ENCODE data around the gene IVNS1ABP.

Gene IVNS1ABP

DNA sequence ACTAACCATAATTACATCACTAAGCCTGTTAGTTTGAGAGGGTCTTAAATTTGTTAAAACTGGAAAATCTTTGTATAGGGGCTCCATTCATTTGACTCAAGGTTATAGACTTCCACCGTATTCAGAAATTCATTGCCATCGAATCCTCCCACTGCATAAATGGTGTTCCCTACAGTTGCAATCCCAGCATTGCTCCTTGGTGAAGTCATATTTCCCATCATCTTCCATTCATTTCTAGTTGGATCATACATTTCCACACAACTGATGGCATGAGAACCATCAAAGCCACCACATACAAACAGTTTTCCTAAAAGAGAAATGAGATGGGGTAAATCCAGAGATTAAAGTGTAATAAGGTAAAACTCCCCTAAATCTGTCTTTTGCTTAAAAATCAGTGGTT is 19.1 kb downstream of the IVNS1ABP start:
- no peak overlapping the region for H3K4me3 ChIP-seq (IDR thresholded peaks at IDR 0.05; ENCODE audit: insufficient read depth, low read depth, low read length)
- TF ChIP-seq, protein P1, sequence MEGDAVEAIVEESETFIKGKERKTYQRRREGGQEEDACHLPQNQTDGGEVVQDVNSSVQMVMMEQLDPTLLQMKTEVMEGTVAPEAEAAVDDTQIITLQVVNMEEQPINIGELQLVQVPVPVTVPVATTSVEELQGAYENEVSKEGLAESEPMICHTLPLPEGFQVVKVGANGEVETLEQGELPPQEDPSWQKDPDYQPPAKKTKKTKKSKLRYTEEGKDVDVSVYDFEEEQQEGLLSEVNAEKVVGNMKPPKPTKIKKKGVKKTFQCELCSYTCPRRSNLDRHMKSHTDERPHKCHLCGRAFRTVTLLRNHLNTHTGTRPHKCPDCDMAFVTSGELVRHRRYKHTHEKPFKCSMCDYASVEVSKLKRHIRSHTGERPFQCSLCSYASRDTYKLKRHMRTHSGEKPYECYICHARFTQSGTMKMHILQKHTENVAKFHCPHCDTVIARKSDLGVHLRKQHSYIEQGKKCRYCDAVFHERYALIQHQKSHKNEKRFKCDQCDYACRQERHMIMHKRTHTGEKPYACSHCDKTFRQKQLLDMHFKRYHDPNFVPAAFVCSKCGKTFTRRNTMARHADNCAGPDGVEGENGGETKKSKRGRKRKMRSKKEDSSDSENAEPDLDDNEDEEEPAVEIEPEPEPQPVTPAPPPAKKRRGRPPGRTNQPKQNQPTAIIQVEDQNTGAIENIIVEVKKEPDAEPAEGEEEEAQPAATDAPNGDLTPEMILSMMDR (conservative IDR thresholded peaks at IDR 0.05; ENCODE audit: low read depth, low read length) = no peak
- H3K36me3 ChIP-seq (ENCODE audit: insufficient read depth) = peaks cover 29% of the 10 kb centered on the region; the same call in 1 of the 2 replicates
- H3K9ac ChIP-seq = no peak overlapping the region
- H3K4me1 ChIP-seq (ENCODE audit: low read depth, poor library complexity, severe bottlenecking) = no peaks in the 10 kb centered on the region
- H3K4me2 ChIP-seq = no peak overlapping the region
- no peaks in the 10 kb centered on the region for H3K27me3 ChIP-seq (ENCODE audit: insufficient read depth, low read depth)
- no peak overlapping the region for H2AFZ ChIP-seq (ENCODE audit: low read depth)
- no peaks in the 10 kb centered on the region for H3K79me2 ChIP-seq (ENCODE audit: insufficient read depth, low read depth)
- H4K20me1 ChIP-seq (ENCODE audit: insufficient read depth) = no peaks in the 10 kb centered on the region
- H3K27ac ChIP-seq = no peak overlapping the region

DNA sequence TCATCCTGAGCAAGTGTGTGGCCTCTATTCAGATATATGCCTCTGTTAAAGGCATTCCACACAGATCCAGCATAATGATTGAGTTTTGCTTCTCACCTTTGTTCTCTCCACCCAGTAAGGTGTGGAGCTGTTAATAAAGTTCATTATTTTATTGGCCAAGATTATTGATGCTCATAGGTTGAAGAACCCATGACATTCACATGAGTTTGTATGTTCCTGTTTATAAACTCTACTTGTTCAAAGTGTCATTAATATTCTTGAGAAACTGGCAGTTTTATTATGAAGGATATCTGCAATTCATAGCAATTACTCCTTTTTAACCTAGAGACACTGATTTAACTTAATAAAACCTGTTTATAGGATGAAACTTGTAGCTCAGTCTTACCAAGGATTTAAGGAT is 22.0 kb downstream of the IVNS1ABP start:
- H3K27me3 ChIP-seq (ENCODE audit: insufficient read depth, low read depth) = no peaks in the 10 kb centered on the region
- no peaks in the 10 kb centered on the region for H3K79me2 ChIP-seq (ENCODE audit: insufficient read depth, low read depth)
- no peak overlapping the region for H3K9ac ChIP-seq
- no peaks in the 10 kb centered on the region for H4K20me1 ChIP-seq (ENCODE audit: insufficient read depth)
- TF ChIP-seq, protein P1 (conservative IDR thresholded peaks at IDR 0.05; ENCODE audit: low read depth, low read length) = no peak
- no peak overlapping the region for H3K27ac ChIP-seq
- no peak overlapping the region for H3K4me3 ChIP-seq (IDR thresholded peaks at IDR 0.05; ENCODE audit: insufficient read depth, low read depth, low read length)
- no peak overlapping the region for H3K4me2 ChIP-seq
- H2AFZ ChIP-seq (ENCODE audit: low read depth) = no peak overlapping the region
- peaks cover 14% of the 10 kb centered on the region; the same call in 1 of the 2 replicates for H3K36me3 ChIP-seq (ENCODE audit: insufficient read depth)
- no peaks in the 10 kb centered on the region for H3K4me1 ChIP-seq (ENCODE audit: low read depth, poor library complexity, severe bottlenecking)

DNA sequence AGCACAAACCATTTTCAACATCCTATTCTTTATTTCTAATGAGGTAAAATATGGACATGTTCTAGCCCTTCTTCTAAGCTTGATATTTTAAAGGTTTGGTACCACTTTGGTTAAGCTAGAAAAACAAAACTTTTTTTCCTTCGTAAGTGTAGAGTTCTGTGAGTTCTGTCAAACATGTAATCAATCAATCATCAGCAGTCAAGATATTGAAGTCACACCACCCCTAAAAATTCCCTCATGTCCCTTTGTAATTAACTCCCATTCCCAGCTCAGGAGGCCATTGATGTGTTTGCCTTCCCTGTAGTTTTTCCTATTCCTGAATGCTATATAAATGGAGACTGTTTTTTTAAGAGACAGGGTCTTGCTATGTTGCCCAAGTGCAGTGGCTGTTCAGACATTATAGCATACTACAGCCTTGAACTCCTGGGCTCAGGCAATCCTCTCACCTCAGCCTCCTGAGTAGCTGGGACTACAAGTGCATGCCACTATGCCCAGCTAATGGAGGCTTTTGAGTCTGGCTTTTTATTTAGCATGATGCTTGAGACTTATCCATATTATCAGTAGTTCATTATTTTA is 23.0 kb downstream of the IVNS1ABP start:
- no peaks in the 10 kb centered on the region for H3K27me3 ChIP-seq (ENCODE audit: insufficient read depth, low read depth)
- H3K4me2 ChIP-seq = no peak overlapping the region
- no peaks in the 10 kb centered on the region for H3K79me2 ChIP-seq (ENCODE audit: insufficient read depth, low read depth)
- H4K20me1 ChIP-seq (ENCODE audit: insufficient read depth) = no peaks in the 10 kb centered on the region
- TF ChIP-seq, protein P1 (conservative IDR thresholded peaks at IDR 0.05; ENCODE audit: low read depth, low read length) = no peak
- H3K4me1 ChIP-seq (ENCODE audit: low read depth, poor library complexity, severe bottlenecking) = peaks cover 7% of the 10 kb centered on the region
- H3K9ac ChIP-seq = no peak overlapping the region
- peaks cover 7% of the 10 kb centered on the region; the same call in 1 of the 2 replicates for H3K36me3 ChIP-seq (ENCODE audit: insufficient read depth)
- H2AFZ ChIP-seq (ENCODE audit: low read depth) = no peak overlapping the region
- no peak overlapping the region for H3K27ac ChIP-seq
- H3K4me3 ChIP-seq (IDR thresholded peaks at IDR 0.05; ENCODE audit: insufficient read depth, low read depth, low read length) = no peak overlapping the region

DNA sequence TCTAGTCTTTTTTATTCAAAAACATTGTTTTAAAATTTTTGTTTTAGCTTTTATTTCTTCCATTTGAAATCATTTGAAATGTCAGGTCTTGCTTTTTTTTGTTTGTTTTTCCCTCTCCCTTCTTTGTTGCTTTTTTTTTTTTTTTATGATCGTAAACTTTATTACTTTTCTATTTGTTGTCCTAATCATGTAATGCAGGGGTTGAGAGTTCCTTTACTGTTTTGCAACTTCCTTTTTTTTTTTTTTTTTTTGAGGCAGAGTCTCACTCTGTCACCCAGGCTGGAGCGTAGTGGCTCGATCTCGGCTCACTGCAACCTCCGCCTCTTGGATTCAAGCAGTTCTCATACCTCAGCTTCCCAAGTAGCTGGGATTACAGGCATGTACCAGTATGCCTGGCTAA is 24.8 kb downstream of the IVNS1ABP start:
- Histone ChIP-seq H3K4me2 (no peak overlapping the region), H3K27ac (no peak overlapping the region), H3K36me3 (ENCODE audit: insufficient read depth) (no peaks in the 10 kb centered on the region; the same call in 1 of the 2 replicates), H3K27me3 (ENCODE audit: insufficient read depth, low read depth) (no peaks in the 10 kb centered on the region), H2AFZ (ENCODE audit: low read depth) (no peak overlapping the region), H3K4me1 (ENCODE audit: low read depth, poor library complexity, severe bottlenecking) (peaks cover 12% of the 10 kb centered on the region), H4K20me1 (ENCODE audit: insufficient read depth) (no peaks in the 10 kb centered on the region), H3K9ac (no peak overlapping the region), H3K4me3 (IDR thresholded peaks at IDR 0.05; ENCODE audit: insufficient read depth, low read depth, low read length) (no peak overlapping the region), H3K79me2 (ENCODE audit: insufficient read depth, low read depth) (no peaks in the 10 kb centered on the region)
- TF ChIP-seq, protein P1 (conservative IDR thresholded peaks at IDR 0.05; ENCODE audit: low read depth, low read length) = no peak
